Left lobe of liver (tissue), 2 donors: ENCODE data around the gene SS18. TPM values are rescaled to one million over a fixed set of nuclear protein-coding genes. Genes with fewer than 3 reads are reported as not detected.

Experiments used
- ATAC-seq: fragments of 200-7000 bp; cut with Tn5 transposase; one replicate; pipeline ENCODE4 v1.9.1; 2020; ENCODE audit warnings: mild to moderate bottlenecking, moderate library complexity
- DNase-seq: peaks from one replicate; pipeline ENCODE4 v3.0.0-alpha.2; 2020; ENCODE audit warnings: low spot score
- total RNA-seq: library from RNA; stranded (reverse); gene quantifications from one replicate; pipeline ENCODE4 v1.2.1, GENCODE V29; 2021
- donor health status: DM: no; HTN: no; CAD: no; lungs with moderate emphysema.
- donor health status: DM: no; HTN: yes; CAD: no.

The SS18 gene
- total RNA-seq, 1 donor from 2014 or later = 27.4 TPM

GRCh38 chr18:26003817-26004216 lies 86.6 kb downstream of the SS18 start:
- DNase-seq = no peak
- ATAC-seq = no peak

DNA sequence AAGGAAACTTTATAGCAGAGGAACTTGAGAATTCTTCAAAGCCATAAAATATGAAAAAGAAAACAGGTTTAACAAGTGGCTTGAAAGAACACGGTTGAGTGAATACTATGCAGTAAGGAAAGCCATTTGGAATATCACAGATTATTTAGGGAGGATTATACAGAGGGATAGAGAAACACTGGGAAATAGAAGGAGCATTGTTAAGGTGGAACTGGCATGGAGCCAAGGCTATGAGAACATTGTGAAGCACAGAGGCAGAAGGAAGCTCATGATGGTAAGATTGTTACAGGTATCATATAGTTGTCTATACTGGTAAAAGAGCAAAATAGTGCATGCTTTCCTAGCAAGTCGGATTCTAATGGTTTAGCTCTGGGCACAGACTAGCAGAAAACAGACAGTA lies 87.1 kb downstream of the SS18 start:
- DNase-seq = no peak

DNA sequence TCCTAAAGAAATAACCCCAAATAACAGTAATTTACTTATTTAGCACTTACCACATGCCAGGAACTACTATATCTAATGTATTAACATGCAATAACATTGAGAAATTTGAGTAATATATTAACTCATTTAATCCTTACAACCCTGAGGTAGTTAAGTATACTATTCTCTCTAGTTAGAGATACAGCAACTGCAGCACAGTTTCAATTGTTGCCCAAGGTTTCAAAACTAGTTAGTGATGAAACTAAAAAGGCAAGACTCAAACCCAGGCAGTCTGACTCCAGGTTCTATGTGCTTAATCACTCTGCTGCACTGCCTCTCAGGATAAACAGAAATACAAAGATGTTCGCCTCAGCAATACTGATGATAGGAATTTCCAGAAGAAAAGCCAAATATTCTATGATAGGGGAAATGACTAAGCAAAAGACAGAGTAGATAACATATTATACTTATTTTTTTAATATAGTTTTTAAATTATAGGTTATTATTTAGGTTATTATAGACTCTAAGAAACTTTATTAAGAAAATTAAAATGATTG lies 88.0 kb downstream of the SS18 start:
- ATAC-seq = no peak
- no peak for DNase-seq

More for the DNA sequence above, 87.1 kb downstream of the SS18 start:
- no peak for ATAC-seq

DNA sequence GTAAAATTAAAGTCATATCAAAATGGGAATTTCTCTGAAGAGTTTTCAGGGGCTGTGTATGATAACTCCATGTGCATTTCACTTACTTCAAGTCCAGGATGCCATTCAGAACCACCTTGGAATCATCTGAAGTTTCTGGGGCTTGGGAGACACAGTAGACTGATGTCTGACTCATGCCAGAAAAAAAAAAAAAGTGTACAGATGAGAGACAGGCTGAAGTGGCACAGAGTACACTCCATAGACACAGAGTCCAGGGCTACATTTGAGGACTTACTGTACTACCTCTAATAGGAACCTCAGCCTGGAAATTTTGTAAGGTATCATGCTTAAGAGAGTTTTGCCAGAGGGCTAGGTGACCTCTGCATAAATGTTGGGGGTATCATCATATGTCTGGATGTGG lies 92.0 kb downstream of the SS18 start:
- DNase-seq (no peak), ATAC-seq (no peak)

DNA sequence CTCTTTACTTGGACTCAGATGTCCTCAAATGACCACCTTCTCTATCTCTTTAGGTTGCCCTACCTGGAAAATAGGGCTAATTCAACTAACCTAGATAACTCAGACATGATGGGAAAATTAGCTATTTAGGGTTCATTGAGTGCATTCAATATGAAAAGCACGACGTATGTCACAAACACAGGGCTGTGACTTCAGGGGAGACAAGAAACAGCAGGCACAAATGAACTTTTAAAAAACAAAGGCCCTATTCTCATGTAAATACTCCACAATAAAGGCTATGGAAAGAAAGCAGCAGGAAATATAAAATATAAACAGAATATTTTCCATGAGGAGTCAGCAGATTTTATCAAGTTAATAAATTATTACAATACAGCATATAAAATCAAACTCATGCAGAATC lies 97.8 kb downstream of the SS18 start:
- no peak for ATAC-seq

DNA sequence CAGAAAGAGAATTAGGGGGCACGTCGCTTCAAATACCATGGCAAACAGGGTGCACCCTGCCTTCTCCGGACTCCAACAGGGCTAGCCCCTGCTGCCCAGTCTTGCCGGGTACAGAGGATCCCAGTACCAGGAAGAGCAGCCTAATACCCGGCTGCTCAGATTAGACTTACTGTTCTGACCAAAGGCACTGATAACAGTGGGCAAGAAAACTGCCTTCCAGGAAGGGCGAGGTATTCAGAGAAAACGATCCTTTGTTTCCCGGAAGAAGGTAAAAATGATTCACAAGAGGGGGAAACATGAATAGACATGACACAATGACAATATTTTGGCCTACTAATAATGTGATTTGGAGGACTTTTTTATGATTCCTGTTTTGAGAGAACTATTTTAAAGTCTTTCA lies 99.9 kb downstream of the SS18 start:
- no peak for ATAC-seq
- no peak for DNase-seq

More for the DNA sequence above, 97.8 kb downstream of the SS18 start:
- no peak for DNase-seq

DNA sequence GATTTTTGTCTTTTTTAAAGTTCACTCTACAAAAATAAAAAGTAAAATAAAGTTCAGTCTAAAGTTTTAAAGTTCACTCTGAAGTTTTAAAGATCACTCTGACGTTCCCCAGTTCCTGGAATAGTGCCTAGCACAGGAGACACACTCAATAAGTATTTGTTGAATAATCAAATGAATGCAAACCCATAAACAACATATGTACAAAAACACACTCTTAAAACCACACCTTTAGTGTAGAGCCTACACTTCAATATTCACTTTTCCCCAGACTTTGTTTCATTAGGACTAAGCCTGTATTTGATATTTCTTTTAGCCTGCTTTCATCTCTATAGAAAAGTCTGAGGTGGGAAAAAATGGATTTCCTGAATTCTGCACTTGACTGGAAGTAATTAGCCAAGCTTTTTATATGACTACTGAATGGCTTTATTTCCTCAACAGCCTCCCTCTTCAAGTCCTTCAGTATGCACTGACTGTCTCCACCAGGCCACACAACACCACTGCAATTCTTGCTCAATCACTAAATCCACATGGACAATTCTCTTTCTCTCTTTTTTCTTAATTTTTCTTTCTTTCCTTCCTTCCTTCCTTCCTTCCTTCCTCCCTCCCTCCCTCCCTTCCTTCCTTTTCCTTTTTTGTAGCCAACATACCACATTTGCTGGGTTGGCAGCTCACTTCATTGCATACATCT lies 104.6 kb downstream of the SS18 start:
- no peak for ATAC-seq
- no peak for DNase-seq

DNA sequence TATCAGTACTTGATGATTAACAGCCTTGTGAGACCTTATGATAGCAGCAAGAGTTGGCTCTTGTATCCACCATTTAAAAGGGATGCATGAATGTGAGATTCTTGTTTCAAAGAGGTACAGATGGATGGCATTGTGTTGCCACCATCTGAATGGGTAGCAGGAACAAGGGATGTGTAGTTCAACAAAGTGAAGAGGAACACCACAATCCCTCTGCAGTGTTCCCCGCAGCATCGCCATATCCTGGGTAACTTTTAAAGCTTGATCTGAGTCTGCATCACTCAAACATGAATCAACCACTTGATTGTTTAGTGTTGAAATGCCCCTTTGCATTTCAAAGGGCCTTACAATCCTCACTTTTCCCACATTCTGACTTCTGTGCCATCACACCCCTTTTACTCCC lies 106.7 kb downstream of the SS18 start:
- ATAC-seq = no peak
- DNase-seq = no peak

GRCh38 chr18:25982961-25983360 lies 107.5 kb downstream of the SS18 start:
- DNase-seq (no peak), ATAC-seq (no peak)

- DNase-seq (no peak), ATAC-seq (no peak)
Measured at GRCh38 chr18:25982153-25982552, 108.3 kb downstream of the SS18 start.

DNA sequence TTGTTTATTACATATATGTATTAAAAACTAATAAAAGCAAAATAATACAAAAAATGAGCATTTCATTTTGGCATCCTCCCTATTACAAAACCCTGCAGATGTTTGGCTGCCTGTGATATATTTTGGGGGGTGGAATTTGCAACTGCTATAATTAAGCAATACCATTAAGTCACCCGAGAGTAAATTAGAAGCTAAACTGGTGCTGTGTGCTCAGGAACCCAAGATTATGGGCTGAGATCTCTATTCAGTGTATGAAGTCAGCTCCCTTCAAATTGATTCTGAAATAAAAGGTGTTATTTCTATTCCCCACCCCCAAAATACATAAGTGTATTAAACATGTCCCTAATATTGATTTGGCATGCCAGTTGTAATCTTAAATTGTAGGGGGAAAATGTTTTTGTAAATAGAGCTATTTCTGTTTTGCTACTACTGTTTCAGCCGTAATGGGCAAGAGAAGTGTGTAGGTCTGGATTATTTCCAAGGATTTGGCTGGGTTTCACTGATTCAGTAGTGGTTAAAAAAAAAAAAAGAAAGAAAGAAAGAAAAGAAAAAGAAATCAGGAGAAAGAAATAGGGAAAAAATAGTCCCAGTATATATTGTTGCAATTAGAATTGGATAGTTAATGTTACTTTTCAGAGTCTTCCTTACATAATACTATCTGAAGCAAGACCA lies 110.9 kb downstream of the SS18 start:
- ATAC-seq (no peak), DNase-seq (no peak)

GRCh38 chr18:25976554-25976953 lies 113.9 kb downstream of the SS18 start:
- ATAC-seq = no peak
- DNase-seq = no peak

DNA sequence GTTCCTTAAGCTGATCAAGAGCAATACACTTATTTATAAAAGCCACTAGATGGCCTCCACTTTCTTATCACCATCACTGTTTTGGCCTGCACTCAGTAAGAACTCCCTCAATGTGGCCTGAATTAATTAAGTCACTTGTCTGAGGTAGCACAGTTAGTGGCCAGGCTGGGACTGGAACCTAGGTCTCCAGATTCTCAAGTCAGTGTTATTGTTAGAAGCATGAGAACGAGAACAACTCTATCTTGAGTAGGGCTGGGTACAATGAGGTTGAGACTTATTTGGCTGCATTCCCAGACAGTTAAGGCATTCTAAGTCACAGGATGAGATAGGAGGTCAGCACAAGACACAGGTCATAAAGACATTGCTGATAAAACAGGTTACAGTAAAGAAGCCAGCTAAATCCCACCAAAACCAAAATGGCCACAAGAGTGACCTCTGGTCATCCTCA lies 115.8 kb downstream of the SS18 start:
- no peak for ATAC-seq
- no peak for DNase-seq

Other genes with a start within 250 kb of the SS18 start
- not detected for gene PSMA8, start 43.3 kb upstream of the SS18 start, total RNA-seq
- 0.20 TPM for gene TAF4B, start 135.8 kb upstream of the SS18 start, total RNA-seq